ENCODE results near the gene B3GALT5. TPM values are rescaled to one million over a fixed set of nuclear protein-coding genes. Genes with fewer than 3 reads are reported as not detected.

B3GALT5 gene
- total and polyA plus RNA-seq, 2 of the 4 experiments (the other 2 are of a cell fraction) = 0.05 to 0.18 TPM

GRCh38 chr21:39651206-39651605 is 38.5 kb downstream of the B3GALT5 start:
- H3K4me1 ChIP-seq (ENCODE audit: control insufficient read depth, insufficient read depth, low read length) = no peaks in the 10 kb centered on the region
- no peak for ATAC-seq (ENCODE audit: low read depth)
- ChIA-PET POLR2A (ENCODE audit: unreplicated experiment) (no interaction called here), CTCF (interaction anchor here (0.7 kb wide), 1 partner anchor 32 kb away, joined by 4 read pairs; no protein-coding TSS in a partner anchor)
- H2AK5ac ChIP-seq (ENCODE audit: low read depth, low read length) = no peak overlapping the region
- no peak overlapping the region for H2BK120ac ChIP-seq (ENCODE audit: low read depth, low read length)
- DNase-seq = no peak
- no CpG with 5 or more reads among the region's 3 CpGs for WGBS, 2 experiments (ENCODE audit: extremely low coverage in 2 of 2, insufficient read length in 1 of 2)
- no TSS peak for BruUV-seq (replicated peaks)
- no peak overlapping the region for H3K4me2 ChIP-seq (ENCODE audit: low read depth, low read length)
- H3K4me3 ChIP-seq (ENCODE audit: insufficient read depth, low read depth, low read length) = no peak overlapping the region
- H4K20me1 ChIP-seq (ENCODE audit: insufficient read depth, low read length) = no peaks in the 10 kb centered on the region
- H4K5ac ChIP-seq (ENCODE audit: low read depth, low read length) = no peak overlapping the region
- no peaks in the 10 kb centered on the region for H3K27me3 ChIP-seq (ENCODE audit: control insufficient read depth, insufficient read depth, low read length)
- no peak overlapping the region for H2AFZ ChIP-seq (replicated peaks; ENCODE audit: low read length, poor library complexity)
- dilution Hi-C loops (cut with HindIII; ENCODE audit: low sequenced_read_pairs, unreplicated experiment) = no loop called here
- no peaks in the 10 kb centered on the region for H3K36me3 ChIP-seq (ENCODE audit: control insufficient read depth, insufficient read depth, low read length)
- in situ Hi-C loops (cut with MboI; ENCODE audit: low sequenced_read_pairs) = no loop called here
- no peak overlapping the region for H2BK15ac ChIP-seq (ENCODE audit: low read depth, low read length)
- no peak overlapping the region for H3K23ac ChIP-seq (ENCODE audit: low read depth, low read length)
- no peak overlapping the region for H2AK9ac ChIP-seq (replicated peaks; ENCODE audit: low read depth, low read length, poor library complexity)
- peaks cover 5% of the 10 kb centered on the region for H3K9me3 ChIP-seq (ENCODE audit: control insufficient read depth, insufficient read depth, low read length)
- H4K91ac ChIP-seq (ENCODE audit: insufficient read depth, low read depth, low read length) = no peak overlapping the region
- H3K9ac ChIP-seq (ENCODE audit: low read depth, low read length) = no peak overlapping the region
- H3K18ac ChIP-seq (ENCODE audit: low read depth, low read length) = no peak overlapping the region
- no peak overlapping the region for H4K8ac ChIP-seq (ENCODE audit: low read depth in 2 of 2, low read length in 2 of 2)
- intact Hi-C loops (cut with micrococcal nuclease) = no loop called here
- H3K79me1 ChIP-seq (ENCODE audit: low read depth in 1 of 2, low read length in 2 of 2) = no peaks in the 10 kb centered on the region
- H3K9me1 ChIP-seq (ENCODE audit: insufficient read depth, low read length) = no peaks in the 10 kb centered on the region
- no peak overlapping the region for H2BK5ac ChIP-seq (ENCODE audit: low read depth, low read length, poor library complexity, severe bottlenecking)
- H3K56ac ChIP-seq (ENCODE audit: extremely low read depth, insufficient read depth, low read length) = no peak overlapping the region
- no peak overlapping the region for H3K14ac ChIP-seq (replicated peaks; ENCODE audit: low read depth, low read length)
- H2BK20ac ChIP-seq (ENCODE audit: low read depth, low read length) = no peak overlapping the region
- no peak overlapping the region for H3K4ac ChIP-seq (ENCODE audit: low read depth, low read length)
- TF ChIP-seq NFE2L2 (IDR thresholded peaks at IDR 0.05; ENCODE audit: low read depth, low read length) (no peak), RAD21 (IDR thresholded peaks at IDR 0.05; ENCODE audit: low read length) (no peak), USF2 (IDR thresholded peaks at IDR 0.05; ENCODE audit: low read depth, low read length) (no peak), FOS (IDR thresholded peaks at IDR 0.05; ENCODE audit: low read depth, low read length) (no peak), CEBPB (IDR thresholded peaks at IDR 0.05; ENCODE audit: low read depth, low read length) (no peak), BHLHE40 (IDR thresholded peaks at IDR 0.05; ENCODE audit: low read depth, low read length) (no peak)
- no peak overlapping the region for H3K27ac ChIP-seq (ENCODE audit: insufficient read depth, low read length)
